Stimulated activated effector memory CD8-positive, alpha-beta T cell treated with anti-CD3 and anti-CD28 coated beads, Interleukin-12 subunit alpha, Interleukin-12 subunit beta, amount 100 ng/mL, for 72 hours (primary cell): Measurements from ENCODE around the gene CACNA2D4.
A peak's percentile ranks its signal among the peaks of the same experiment; 100 is the strongest.
"Not testable (repeated sequence)": the region's sequence is repeated elsewhere in the genome, so short reads cannot be mapped to it uniquely, and the experiment has no call there.

Source experiments
- ATAC-seq: fragments of 150-1000 bp; cut with Tn5 transposase; 2 replicates; pipeline ENCODE4 v1.10.0; 2021
- DNase-seq, 2 donors: peaks; one replicate each; pipeline ENCODE4 v3.0.0; 2021 to 2022; ENCODE audit warnings: low spot score in 2 of 2
- H3K27ac Mint-ChIP-seq: one replicate; pipeline ENCODE4 v1.8.0; 2022; ENCODE audit warnings: mild to moderate bottlenecking, mixed read lengths
- H3K36me3 Mint-ChIP-seq: one replicate; pipeline ENCODE4 v1.8.0; 2022; ENCODE audit warnings: mild to moderate bottlenecking, mixed read lengths
- H3K4me1 Mint-ChIP-seq: one replicate; pipeline ENCODE4 v1.8.0; 2022; ENCODE audit warnings: mixed read lengths
- H3K4me3 Mint-ChIP-seq: one replicate; pipeline ENCODE4 v1.8.0; 2022; ENCODE audit warnings: mild to moderate bottlenecking, mixed read lengths
- H3K9me3 Mint-ChIP-seq: one replicate; pipeline ENCODE4 v1.8.0; 2022; ENCODE audit warnings: mixed read lengths

The CACNA2D4 gene

GRCh38 chr12:1918081-1918883 is at the start of gene CACNA2D4:
Gene CACNA2D4 (minus strand): TSS chr12:1918652. CDS start chr12:1918473, 179 bp downstream.
- Mint-ChIP-seq H3K36me3 (no peaks in the 10 kb centered on the region), H3K4me3 (no peak within 1 kb of the TSS), H3K9me3 (no peaks in the 10 kb centered on the region), H3K4me1 (peaks cover 23% of the 10 kb centered on the region), H3K27ac (no peak within 1 kb of the TSS)
- DNase-seq (peak; percentile 1 to 25), ATAC-seq (no peak)

GRCh38 chr12:1966561-1967226 is 48.2 kb upstream of the CACNA2D4 start:
- ATAC-seq (no peak), DNase-seq (no peak)
- H3K27ac Mint-ChIP-seq = no peak overlapping the region
- no peaks in the 10 kb centered on the region for H3K9me3 Mint-ChIP-seq
- no peak overlapping the region for H3K4me3 Mint-ChIP-seq
- peaks cover 49% of the 10 kb centered on the region for H3K36me3 Mint-ChIP-seq
- H3K4me1 Mint-ChIP-seq = no peaks in the 10 kb centered on the region

GRCh38 chr12:1965916-1966315 is 47.5 kb upstream of the CACNA2D4 start:
- H3K4me1 Mint-ChIP-seq = no peaks in the 10 kb centered on the region
- ATAC-seq (no peak), DNase-seq (no peak)
- H3K4me3 Mint-ChIP-seq = no peak overlapping the region
- peaks cover 52% of the 10 kb centered on the region for H3K36me3 Mint-ChIP-seq
- no peak overlapping the region for H3K27ac Mint-ChIP-seq
- H3K9me3 Mint-ChIP-seq = no peaks in the 10 kb centered on the region

- peaks cover 4% of the 10 kb centered on the region for H3K4me1 Mint-ChIP-seq
- H3K36me3 Mint-ChIP-seq = peaks cover 57% of the 10 kb centered on the region
- no peak for ATAC-seq
- H3K9me3 Mint-ChIP-seq = no peaks in the 10 kb centered on the region
- DNase-seq = no peak
- H3K27ac Mint-ChIP-seq = peak overlapping the region; percentile 7
- no peak overlapping the region for H3K4me3 Mint-ChIP-seq
Measured at GRCh38 chr12:1962051-1963020, 43.9 kb upstream of the CACNA2D4 start.

- no peak overlapping the region for H3K4me3 Mint-ChIP-seq
- H3K36me3 Mint-ChIP-seq = peaks cover 51% of the 10 kb centered on the region
- ATAC-seq (no peak), DNase-seq (no peak)
- no peak overlapping the region for H3K27ac Mint-ChIP-seq
- no peaks in the 10 kb centered on the region for H3K9me3 Mint-ChIP-seq
- peaks cover 4% of the 10 kb centered on the region for H3K4me1 Mint-ChIP-seq
Measured at GRCh38 chr12:1956716-1957115, 38.3 kb upstream of the CACNA2D4 start.

GRCh38 chr12:1949771-1950470 is 31.5 kb upstream of the CACNA2D4 start:
- Mint-ChIP-seq H3K27ac (no peak overlapping the region), H3K9me3 (no peaks in the 10 kb centered on the region), H3K4me3 (no peak overlapping the region), H3K36me3 (peaks cover 64% of the 10 kb centered on the region), H3K4me1 (no peaks in the 10 kb centered on the region)
- peak in 1 of 2 donors; percentile 41 for DNase-seq
- no peak for ATAC-seq

GRCh38 chr12:1948883-1949282 is 30.4 kb upstream of the CACNA2D4 start:
- no peaks in the 10 kb centered on the region for H3K9me3 Mint-ChIP-seq
- peaks cover 3% of the 10 kb centered on the region for H3K4me1 Mint-ChIP-seq
- no peak overlapping the region for H3K4me3 Mint-ChIP-seq
- ATAC-seq (no peak), DNase-seq (no peak)
- H3K36me3 Mint-ChIP-seq = peaks cover 56% of the 10 kb centered on the region
- no peak overlapping the region for H3K27ac Mint-ChIP-seq

- Mint-ChIP-seq H3K27ac (no peak overlapping the region), H3K36me3 (peaks cover 48% of the 10 kb centered on the region), H3K4me3 (no peak overlapping the region), H3K4me1 (peaks cover 15% of the 10 kb centered on the region), H3K9me3 (no peaks in the 10 kb centered on the region)
- ATAC-seq (no peak), DNase-seq (no peak)
Measured at GRCh38 chr12:1947081-1947480, 28.6 kb upstream of the CACNA2D4 start.

GRCh38 chr12:1946296-1946695 is 27.8 kb upstream of the CACNA2D4 start:
- H3K4me3 Mint-ChIP-seq = no peak overlapping the region
- no peaks in the 10 kb centered on the region for H3K9me3 Mint-ChIP-seq
- no peak overlapping the region for H3K27ac Mint-ChIP-seq
- peaks cover 15% of the 10 kb centered on the region for H3K4me1 Mint-ChIP-seq
- DNase-seq (peak in 1 of 2 donors; percentile 38), ATAC-seq (no peak)
- peaks cover 47% of the 10 kb centered on the region for H3K36me3 Mint-ChIP-seq

- not testable (repeated sequence) for ATAC-seq, H3K27ac Mint-ChIP-seq, H3K4me3 Mint-ChIP-seq, DNase-seq, H3K9me3 Mint-ChIP-seq
- peaks cover 52% of the 10 kb centered on the region for H3K36me3 Mint-ChIP-seq
- peaks cover 15% of the 10 kb centered on the region for H3K4me1 Mint-ChIP-seq
Measured at GRCh38 chr12:1945502-1945901, 27.1 kb upstream of the CACNA2D4 start.

- Mint-ChIP-seq H3K9me3 (no peaks in the 10 kb centered on the region), H3K27ac (no peak overlapping the region), H3K36me3 (peaks cover 41% of the 10 kb centered on the region), H3K4me1 (peaks cover 15% of the 10 kb centered on the region), H3K4me3 (no peak overlapping the region)
- peak; percentile 94 for ATAC-seq
- DNase-seq = peak; percentile 86 to 90
Measured at GRCh38 chr12:1939801-1940607, 21.6 kb upstream of the CACNA2D4 start.

GRCh38 chr12:1939331-1939730 is 20.9 kb upstream of the CACNA2D4 start:
- no peak for ATAC-seq
- H3K4me1 Mint-ChIP-seq = peaks cover 15% of the 10 kb centered on the region
- H3K36me3 Mint-ChIP-seq = peaks cover 38% of the 10 kb centered on the region
- H3K9me3 Mint-ChIP-seq = no peaks in the 10 kb centered on the region
- no peak overlapping the region for H3K4me3 Mint-ChIP-seq
- no peak overlapping the region for H3K27ac Mint-ChIP-seq
- no peak for DNase-seq

GRCh38 chr12:1937481-1938224 is 19.2 kb upstream of the CACNA2D4 start:
- no peak for DNase-seq
- no peak for ATAC-seq
- no peaks in the 10 kb centered on the region for H3K4me1 Mint-ChIP-seq
- no peak overlapping the region for H3K4me3 Mint-ChIP-seq
- peaks cover 27% of the 10 kb centered on the region for H3K36me3 Mint-ChIP-seq
- H3K27ac Mint-ChIP-seq = no peak overlapping the region
- no peaks in the 10 kb centered on the region for H3K9me3 Mint-ChIP-seq
